ENCODE data around the gene PFAS. TPM values are rescaled to one million over a fixed set of nuclear protein-coding genes. Genes with fewer than 3 reads are reported as not detected.

The PFAS gene
- total RNA-seq, 1 donor from 2014 or later: 39.2 TPM

DNA sequence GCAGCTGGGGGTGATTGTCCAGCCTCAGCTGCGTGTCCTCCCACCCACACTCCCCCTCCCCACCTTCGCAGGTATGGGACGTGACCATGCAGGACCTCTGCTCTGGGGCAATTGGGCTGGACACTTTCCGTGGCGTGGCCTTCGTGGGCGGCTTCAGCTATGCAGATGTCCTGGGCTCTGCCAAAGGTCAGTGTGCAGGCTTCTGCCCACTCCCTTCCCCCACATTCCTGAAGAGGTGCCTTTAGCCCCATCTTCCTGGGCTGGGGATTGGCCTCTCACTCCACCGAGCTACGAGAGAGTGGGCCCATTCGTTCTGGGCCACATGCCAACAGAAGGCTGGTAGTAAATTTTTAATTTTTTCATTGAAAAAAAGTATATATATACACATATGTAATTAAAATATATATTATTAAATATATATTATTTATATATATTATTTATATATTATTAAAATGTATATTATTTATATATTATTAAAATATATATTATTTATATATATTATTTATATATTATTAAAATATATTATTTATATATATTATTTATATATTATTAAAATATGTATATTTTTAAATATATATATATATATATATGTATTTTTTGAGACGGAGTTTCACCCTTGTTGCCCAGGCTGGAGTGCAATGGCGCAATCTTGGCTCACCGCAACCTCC is 18.5 kb downstream of the PFAS start:
- DNase-seq (ENCODE audit: low spot score): no peak

DNA sequence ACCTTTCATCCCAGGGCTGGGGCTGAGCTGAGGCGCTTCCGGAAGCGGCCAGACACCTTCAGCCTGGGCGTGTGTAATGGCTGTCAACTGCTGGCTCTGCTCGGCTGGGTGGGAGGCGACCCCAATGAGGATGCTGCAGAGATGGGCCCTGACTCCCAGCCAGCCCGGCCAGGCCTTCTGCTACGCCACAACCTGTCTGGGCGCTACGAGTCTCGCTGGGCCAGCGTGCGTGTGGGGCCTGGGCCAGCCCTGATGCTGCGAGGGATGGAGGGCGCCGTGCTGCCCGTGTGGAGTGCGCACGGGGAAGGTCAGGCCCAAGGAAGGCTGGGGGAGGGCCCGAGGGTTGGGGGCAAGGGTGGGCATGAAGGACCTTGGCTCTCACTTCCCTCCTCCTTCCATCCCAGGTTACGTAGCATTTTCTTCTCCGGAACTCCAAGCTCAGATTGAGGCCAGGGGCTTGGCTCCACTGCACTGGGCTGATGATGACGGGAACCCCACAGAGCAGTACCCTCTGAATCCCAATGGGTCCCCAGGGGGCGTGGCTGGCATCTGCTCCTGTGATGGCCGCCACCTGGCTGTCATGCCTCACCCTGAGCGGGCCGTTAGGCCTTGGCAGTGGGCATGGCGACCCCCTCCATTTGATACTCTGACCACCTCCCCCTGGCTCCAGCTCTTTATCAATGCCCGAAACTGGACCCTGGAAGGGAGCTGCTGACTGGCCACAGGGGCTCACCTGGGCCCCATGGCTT is 19.6 kb downstream of the PFAS start:
- DNase-seq (ENCODE audit: low spot score): no peak

DNA sequence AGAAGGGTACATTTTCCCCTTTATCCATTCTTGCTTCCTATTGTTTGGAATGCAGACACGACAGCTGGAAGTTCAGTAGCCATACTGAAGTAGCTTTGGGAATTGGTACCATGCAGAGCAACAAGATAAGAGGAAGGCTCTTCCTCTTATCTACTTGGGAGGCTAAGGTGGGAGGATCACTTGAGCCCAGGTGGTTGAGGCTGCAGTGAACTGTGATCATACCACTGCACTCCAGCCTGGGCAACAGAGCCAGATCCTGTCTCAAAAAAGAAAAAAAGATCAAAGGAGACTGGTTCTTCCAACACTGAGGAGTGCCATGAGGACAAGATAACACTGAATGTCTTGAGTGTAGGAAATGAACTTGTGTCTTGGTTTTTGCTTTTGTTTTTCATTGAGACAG is 23.3 kb downstream of the PFAS start:
- no peak for DNase-seq (ENCODE audit: low spot score)

DNA sequence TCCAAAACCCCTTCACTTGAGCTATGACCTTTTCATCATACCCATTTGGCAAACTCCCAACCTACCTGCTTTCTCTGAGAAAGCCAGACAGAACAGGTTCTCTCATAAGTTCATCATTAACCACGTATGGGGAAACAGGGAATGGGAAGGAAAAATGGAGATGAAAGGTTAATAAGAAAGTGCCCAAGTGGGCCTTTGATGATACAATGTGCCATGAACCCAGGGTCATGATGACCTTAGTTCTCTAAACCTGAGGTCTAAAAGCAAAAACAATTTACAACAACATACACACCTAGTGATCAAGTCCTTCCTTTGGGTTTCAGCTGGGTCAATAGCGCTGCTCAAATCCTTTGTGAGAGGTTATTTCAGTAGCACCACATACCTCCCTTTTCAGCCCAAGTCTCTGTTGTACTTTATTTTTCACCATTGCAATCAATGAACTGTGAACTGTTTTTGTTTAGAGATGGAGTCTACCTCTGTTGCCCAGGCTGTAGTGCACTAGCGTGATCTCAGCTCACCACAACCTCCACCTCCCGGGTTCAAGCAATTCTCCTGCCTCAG is 24.9 kb downstream of the PFAS start:
- DNase-seq (ENCODE audit: low spot score): no peak

DNA sequence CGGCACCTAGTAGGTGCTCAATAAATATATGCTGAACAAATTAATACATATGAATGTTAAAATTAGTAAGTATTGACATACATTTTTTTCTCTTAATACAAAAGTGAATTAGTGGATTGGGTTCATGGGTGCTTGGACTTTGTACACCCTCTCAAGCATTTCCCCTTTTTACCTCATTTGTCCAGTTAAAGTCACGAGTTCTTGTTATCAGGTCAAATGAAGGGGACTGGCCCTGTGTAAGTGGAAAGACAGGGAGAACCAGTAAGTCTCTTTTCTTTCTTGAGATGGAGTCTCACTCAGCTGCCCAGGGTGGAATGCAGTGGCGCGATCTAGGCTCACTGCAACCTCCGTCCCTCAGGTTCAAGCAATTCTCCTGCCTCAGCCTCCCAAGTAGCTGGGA is 25.7 kb downstream of the PFAS start:
- no peak for DNase-seq (ENCODE audit: low spot score)

DNA sequence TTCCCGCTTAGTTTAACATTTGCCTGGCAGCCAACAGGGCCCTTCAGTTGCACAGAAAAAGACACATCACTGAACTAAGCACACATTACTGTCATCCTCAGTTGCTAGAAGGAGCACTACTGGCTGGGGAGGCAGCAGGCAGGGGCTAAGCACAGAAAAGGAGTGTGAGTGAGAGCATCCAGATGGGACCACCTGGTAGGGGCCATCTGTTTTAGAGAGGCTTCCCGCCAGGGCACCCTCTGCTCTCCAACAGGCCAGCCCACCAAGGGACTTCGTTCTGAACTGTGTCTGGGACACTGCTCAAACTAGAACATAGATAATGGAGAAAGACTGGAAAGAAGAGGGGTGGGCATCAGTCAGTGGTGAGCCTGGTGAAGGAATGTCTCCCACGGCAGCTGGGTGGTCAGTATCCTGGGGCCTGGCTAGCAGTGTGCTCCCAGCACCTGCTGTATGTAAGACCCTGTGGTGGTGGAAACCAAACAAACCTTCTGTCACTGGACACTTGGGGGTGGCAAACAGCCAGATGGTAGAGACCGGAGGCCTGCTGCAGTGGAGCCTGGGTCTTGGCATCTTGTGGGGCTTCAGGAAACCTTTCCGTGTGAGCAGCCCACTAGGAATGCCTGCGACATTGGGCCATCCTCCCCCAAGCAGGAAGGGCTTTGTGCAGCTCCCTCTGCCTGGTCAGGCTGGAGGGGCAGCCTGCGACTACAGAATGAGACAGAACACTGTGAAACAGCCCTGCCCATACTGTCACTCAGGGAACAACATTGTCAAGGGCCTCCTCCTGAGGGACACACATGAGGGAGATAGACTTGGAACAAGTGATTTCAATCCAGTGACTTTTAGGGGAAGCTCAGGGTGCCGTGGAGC is 26.6 kb downstream of the PFAS start:
- DNase-seq (ENCODE audit: low spot score): no peak

DNA sequence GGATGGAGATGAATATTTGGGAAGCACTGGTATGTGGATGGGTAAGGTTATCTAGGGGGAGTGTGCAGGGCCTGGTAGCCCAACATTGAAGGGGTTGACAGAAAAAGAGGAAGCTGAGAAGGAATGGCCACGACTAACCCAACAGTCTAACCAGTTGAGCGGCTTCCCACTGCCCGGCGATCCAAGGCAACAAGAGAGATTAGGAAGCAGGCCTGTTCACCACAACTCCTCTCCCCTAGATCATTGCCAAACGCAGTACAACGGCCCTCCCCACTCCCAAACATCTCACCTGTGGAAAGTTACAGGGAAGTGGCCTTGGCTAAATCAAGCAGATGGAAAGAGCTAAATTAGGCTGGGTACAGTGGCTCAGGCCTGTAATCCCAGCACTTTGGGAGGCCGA is 28.2 kb downstream of the PFAS start:
- no peak for DNase-seq (ENCODE audit: low spot score)

DNA sequence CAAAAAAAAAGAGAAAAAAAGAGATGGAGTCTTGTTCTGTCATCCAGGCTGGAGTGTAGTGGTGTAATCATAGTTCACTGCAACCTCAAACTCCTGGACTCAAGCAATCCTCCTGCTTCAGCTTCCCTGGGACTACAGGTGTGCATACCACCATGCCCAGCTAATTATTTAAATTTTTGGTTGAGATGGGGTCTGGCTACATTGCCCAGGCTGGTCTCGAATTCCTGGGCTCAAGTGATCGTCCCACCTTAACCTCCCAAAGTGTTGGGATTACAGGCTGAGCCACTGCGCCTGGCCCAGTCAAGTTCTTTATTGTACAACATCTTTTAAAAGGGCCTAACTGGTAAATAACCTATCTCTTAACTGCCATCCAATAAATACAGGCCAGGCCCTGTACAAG is 33.3 kb downstream of the PFAS start:
- no peak for DNase-seq (ENCODE audit: low spot score)

DNA sequence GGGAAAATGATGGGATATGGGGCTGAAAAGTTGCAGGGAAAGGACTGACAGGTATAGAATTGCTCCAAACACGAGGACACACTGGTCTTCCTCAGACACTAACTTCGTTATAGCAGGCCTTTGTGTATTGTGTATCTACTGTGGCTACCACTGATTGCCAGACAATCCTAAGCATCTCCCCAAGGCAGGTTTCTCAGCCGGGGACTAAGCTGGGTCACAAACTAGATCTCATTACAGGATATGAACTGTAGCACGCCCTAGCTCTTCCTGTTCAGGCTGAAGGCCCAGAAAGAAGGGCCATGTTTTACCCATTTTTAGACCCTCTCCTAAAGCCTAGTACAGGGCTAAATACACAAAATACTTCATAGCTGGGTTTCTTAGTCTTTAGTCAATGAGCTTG is 34.3 kb downstream of the PFAS start:
- DNase-seq (ENCODE audit: low spot score): no peak

DNA sequence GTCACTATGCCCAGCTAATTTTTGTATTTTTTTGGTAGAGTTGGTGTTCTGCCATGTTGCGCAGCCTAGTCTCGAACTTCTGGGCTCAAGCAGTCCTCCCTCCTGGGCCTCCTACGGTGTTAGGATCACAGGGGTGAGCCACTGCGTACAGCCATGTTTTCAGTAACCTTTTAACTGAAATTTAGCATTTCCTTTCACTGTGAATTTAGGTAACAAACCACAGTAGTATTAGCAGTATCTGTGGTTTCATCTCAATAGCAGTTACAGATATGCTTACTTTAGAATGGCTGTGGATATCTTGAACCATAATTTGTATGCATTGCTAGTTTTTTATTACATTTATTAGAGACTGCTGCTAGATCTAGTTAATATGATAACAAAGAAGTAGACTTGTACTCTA is 35.0 kb downstream of the PFAS start:
- no peak for DNase-seq (ENCODE audit: low spot score)

DNA sequence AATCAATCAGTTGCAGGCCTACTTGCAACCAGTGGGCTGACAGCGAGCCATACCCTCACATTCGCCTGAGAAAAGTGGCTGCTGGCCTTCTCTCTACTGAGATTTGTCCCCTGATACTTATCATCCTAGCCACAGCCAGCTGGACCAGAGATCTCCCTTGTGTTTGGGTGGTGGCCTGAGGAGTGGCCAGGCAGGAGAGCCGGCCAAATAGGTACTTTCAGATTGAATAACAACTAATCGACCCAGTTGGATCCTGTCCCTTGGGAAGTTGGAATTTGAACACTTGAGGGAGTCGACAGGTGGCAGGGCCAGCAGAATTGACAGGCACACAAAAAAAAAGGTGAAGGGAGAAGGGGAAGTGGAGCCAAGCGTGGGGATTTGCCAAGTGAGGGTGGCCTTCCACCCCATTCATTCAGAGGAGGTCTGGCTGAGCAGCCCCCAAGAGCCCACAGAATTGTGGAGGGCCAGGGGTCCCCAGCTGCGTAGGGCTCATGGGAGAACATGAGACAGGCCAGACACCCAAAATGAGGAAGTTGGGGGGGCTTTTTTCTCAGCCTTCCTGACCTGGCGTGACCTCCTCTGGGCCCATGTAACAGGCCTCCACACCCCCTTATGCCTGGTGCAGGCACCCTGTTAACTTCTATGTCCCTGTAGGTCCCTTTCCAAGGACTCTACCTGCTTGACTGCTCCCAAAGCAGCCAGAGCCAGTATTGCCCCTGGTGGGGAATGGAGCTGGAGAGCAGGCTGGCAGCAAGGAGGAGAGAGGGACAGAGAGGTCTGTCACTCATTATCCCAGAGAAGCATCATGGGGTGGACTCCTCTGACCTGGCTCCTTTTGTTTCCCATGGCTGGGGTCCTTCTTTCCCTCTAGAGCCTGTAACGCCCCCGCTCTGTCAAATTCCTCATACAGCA is 36.4 kb downstream of the PFAS start:
- no peak for DNase-seq (ENCODE audit: low spot score)

DNA sequence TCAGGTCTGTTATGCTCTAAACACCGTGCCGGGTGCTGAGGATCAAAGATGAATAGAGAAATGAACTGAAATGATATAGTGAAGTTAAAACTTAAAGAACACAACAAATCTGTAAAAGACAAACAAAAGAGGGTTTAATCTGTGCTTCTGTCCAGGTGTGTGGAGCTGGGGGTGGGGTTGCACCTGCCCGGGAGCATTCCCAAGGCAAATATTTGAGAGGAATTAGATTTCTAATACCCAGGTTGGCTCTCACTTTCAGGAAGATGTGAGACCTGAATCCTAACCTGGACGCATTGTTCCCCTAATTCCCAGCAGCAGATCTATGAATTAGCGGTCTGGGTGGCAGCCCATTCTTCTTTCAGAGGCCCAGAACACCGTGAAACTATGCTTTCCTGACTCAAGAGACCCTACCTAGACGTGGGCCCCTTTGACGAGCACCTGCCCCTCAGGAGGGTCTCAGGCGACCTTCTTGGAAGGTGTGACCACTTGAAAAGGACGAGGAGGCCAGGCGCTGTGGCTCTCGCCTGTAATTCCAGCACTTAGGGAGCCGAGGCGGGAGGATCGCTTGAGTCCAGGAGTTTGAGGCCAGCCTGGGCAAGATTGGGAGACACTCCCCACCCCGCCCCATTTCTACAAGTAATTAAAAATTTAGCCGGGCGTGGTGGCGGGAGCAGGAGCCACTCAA is 38.7 kb downstream of the PFAS start:
- no peak for DNase-seq (ENCODE audit: low spot score)

DNA sequence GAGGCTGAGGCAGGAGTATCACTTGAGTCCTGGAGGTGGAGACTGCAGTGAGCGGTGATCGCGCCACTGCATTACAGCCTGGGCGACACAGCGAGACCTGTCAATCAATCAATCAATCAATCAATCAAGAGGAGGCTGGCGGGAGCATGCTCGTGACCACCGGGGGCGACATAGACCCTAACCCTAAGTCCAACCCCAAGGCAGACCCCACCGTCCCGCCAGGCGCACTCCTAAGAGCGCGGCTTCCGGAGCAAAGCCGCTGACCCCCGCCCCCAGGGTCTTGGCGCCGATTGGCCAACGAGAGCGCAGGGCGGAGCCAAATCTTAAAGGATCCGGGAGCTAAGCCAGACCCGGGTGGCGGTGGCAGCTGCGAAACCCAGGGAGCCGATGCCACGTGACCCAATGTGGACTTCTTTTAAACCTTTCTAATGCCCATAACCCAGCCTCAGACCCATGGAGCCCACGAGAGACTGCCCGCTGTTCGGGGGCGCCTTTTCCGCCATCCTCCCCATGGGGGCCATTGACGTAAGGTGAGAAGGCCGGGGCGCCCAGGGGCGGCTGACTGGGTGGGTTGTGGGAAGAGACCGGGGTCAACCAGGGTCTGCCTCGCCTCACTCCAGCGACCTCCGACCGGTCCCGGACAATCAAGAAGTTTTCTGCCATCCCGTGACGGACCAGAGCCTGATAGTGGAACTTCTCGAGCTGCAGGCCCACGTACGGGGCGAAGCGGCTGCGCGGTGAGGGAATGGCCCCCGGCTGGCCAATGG is 39.4 kb downstream of the PFAS start, which contains the start of gene RANGRF:
TSS of gene RANGRF (plus strand) at position 335 of the 767 bp plus-strand sequence. CDS start at position 454, 119 bp downstream.
- peak; percentile 94 for DNase-seq (ENCODE audit: low spot score)

DNA sequence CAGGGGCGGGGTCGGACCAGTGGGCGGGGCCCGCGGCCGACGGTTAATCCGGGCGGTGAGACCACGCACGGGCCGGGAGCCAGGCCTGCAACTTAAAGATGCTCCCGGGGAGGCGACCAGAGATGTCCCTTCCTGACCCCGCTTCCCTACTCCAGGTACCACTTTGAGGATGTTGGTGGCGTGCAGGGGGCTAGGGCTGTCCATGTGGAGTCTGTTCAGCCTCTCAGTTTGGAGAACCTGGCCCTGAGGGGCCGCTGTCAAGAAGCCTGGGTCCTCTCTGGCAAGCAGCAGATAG is 40.0 kb downstream of the PFAS start:
- peak; percentile 93 for DNase-seq (ENCODE audit: low spot score)

DNA sequence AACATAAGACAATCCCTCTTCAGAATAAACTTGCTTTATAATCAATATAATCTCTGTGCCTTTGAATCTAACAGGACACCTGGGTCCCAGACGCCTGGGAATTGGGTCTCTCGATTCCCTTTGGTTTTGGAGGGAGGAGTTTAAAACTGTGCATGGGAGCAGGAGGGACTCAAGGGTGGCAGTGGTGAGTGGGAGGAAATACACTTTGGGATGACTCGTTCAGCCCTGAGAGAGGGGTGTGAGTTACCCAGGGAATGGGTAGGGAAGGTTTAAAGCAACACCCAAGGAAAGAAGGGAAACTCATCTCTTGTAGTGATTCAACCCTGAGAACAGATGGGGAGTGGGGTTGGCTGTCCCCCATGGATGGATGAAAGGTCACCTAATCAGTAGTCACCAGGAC is 41.0 kb downstream of the PFAS start:
- DNase-seq (ENCODE audit: low spot score): no peak

DNA sequence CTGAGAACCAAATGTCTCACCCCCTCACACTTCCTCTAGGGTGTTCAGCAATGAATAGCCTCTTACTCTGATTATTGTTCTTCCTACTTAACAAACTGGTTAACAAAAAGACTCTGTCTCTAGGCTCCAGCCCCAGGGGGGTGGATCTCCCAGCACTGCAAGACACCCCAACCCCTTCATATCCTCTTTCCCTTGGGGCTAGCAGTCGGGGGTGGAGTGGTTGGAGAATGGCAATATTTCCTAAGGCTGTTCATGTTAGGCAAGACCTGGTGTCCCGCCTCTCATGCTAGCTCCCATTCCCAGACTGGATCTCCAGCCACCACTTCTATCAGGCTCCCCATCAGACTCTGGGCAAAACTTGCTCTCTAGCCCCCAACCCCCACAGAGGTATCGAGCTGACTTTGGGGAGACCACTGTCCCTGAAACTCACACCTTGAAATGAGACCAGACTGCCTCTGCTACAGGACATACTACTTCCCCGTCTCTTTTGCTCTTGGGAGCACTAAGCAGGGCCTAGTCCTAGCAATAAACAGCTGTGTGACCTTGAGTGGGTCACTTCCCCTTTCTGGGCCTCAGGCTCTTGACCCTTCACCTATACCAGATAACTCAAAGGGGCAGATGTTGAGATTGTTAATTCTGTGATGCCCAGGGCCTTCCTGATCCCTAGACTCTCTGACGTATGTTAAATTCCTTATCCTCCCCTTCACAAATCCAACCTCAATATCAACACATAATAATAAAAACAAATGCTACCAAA is 43.7 kb downstream of the PFAS start:
- DNase-seq (ENCODE audit: low spot score): no peak

DNA sequence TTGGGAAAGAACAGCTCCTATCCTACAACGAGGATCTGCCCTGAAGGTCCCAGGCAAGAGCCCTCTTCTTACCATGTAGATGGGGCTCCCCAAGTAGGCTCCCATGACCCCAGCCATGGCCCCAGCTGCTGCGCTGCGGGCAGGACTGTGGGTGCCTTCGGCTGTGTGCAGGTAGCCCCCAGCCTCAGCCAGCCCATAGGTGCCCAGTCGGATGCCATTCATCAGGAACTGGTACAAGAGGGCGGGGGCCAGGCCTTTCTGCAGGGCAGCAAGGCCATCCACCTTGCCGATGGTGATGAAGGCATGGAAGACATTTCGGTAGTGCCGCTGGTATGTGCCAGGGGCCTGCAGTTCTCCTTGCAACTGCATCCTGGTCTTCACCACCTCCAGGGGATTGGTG is 45.3 kb downstream of the PFAS start:
- DNase-seq (ENCODE audit: low spot score): no peak

DNA sequence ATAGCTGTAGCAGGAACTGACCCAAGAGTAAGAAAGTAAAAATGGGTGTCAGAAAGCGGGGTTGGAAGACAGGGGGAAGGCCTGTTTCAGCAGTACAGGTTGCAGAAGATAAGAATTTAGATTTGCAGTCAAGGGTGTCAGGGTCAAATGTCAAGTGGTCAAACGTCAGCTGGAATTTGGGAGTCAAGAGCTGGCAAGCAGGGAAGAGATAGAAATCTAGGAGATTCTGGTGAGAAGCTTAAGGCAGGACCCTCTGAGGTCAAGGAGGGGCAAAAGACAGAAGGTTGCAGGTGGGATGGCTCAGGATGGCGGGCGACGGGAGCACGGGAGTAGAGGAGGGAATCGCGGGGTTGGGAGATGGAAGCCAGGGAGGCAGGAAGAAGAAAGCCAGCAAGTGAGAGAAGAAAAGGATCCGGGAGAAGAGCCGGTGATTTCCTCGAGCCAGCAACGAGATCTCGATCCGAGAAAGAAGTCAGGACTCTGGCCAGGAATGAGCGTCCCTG is 45.8 kb downstream of the PFAS start:
- no peak for DNase-seq (ENCODE audit: low spot score)

All from mesenteric fat pad (tissue), 1 donor.